HCT116 (cell line): ENCODE results near the gene C11orf58. TPM values are rescaled to one million over a fixed set of nuclear protein-coding genes. Genes with fewer than 3 reads are reported as not detected.

Experiments used
- ATAC-seq: fragments of 200-7000 bp; cut with Tn5 transposase; 2 replicates; pipeline ENCODE4 v1.9.1; 2020; ENCODE audit warnings: mild to moderate bottlenecking, moderate library complexity
- BruUV-seq: library from RNA; stranded (reverse); fragments of 400-500 nt; replicated peaks from 2 replicates; lab custom pipeline; 2021; lab: Mats Ljungman, UMichigan
- CTCF ChIA-PET: fragments of 300-600 bp; sonication (Branson Sonifier 250); formaldehyde crosslinking; loops from one replicate; lab custom pipeline; 2021; ENCODE audit warnings: antibody characterized with exemption; lab: Charles Lee
- POLR2A ChIA-PET: fragments of 300-600, 350-600 bp; sonication (Branson Sonifier 250); formaldehyde crosslinking; loops from one replicate; lab custom pipeline; 2021; ENCODE audit warnings: antibody characterized with exemption; lab: Charles Lee
- RAD21 ChIA-PET, 2 experiments: fragments of 300-600 bp; sonication (Branson Sonifier 250); formaldehyde crosslinking; loops; one replicate each; lab custom pipeline; 2023; ENCODE audit warnings: low total read pairs in 2 of 2; ENCODE audit not compliant: uncharacterized antibody in 2 of 2, unreplicated experiment in 2 of 2, low non-redundant PET in 1 of 2; lab: Charles Lee
- DNase-seq: peaks from one replicate; pipeline ENCODE4 v3.0.0-alpha.2; 2010; ENCODE audit warnings: low read depth, low spot score
- H2AFZ ChIP-seq: fragments of 200-600 bp; shearing (Covaris generic), sonication (generic); 2 replicates; pipeline ENCODE4 v1.6.1; 2017; ENCODE audit warnings: low read depth, mixed run types, mixed read lengths, antibody characterized with exemption, low read length; ENCODE audit not compliant: poor library complexity, severe bottlenecking
- H3K27ac ChIP-seq: 2 replicates; pipeline ENCODE4 v1.5.1; 2012; ENCODE audit warnings: low read depth, low read length
- H3K27me3 ChIP-seq: fragments of 200-600 bp; sonication (generic); 2 replicates; pipeline ENCODE4 v1.6.1; 2016; ENCODE audit warnings: mixed run types, low read length, mixed read lengths; ENCODE audit not compliant: insufficient read depth
- H3K36me3 ChIP-seq, 2 experiments: fragments of 200-500 bp in 1 of 2; fragments of 200-600 bp in 1 of 2; sonication (Bioruptor generic) in 1 of 2; sonication (generic) in 1 of 2; 2 replicates each; pipeline versions ENCODE4 v1.5.1 to v1.6.1; 2014 to 2016; ENCODE audit warnings: low read length in 2 of 2, inconsistent platforms in 1 of 2, mixed read lengths in 1 of 2, mixed run types in 1 of 2; ENCODE audit not compliant: insufficient read depth in 2 of 2, control insufficient read depth in 1 of 2
- H3K4me1 ChIP-seq, 2 experiments: fragments of 200-600 bp in 1 of 2; sonication (generic) in 1 of 2; 2 replicates each; pipeline versions ENCODE4 v1.5.1 to v1.6.1; 2012 to 2017; ENCODE audit warnings: low read length in 2 of 2, inconsistent platforms in 1 of 2, mild to moderate bottlenecking in 1 of 2, mixed read lengths in 1 of 2, mixed run types in 1 of 2, moderate library complexity in 1 of 2; ENCODE audit not compliant: insufficient read depth in 2 of 2, control insufficient read depth in 1 of 2
- H3K4me2 ChIP-seq: fragments of 200-600 bp; sonication (generic); 2 replicates; pipeline ENCODE4 v1.6.1; 2017; ENCODE audit warnings: mixed run types, low read length, mixed read lengths
- H3K4me3 ChIP-seq, 2 experiments: fragments of 200-600 bp in 1 of 2; sonication (generic) in 1 of 2; replicated peaks in 1 of 2; 2 replicates each; pipeline ENCODE4 v1.5.1; 2011 to 2016; ENCODE audit warnings: low read length in 2 of 2, control low read depth in 1 of 2, low read depth in 1 of 2, mild to moderate bottlenecking in 1 of 2, mixed read lengths in 1 of 2, mixed run types in 1 of 2
- H3K79me2 ChIP-seq: fragments of 200-600 bp; sonication (generic); 2 replicates; pipeline ENCODE4 v1.6.1; 2017; ENCODE audit warnings: mild to moderate bottlenecking, mixed run types, low read length, moderate library complexity, mixed read lengths; ENCODE audit not compliant: insufficient read depth
- H3K9ac ChIP-seq: fragments of 200-600 bp; sonication (generic); 2 replicates; pipeline ENCODE4 v1.6.1; 2016; ENCODE audit warnings: low read length, mixed read lengths
- H3K9me2 ChIP-seq: fragments of 200-600 bp; sonication (generic), shearing (Covaris generic); 2 replicates; pipeline ENCODE4 v1.6.1; 2017; ENCODE audit warnings: mixed run types, mild to moderate bottlenecking, moderate library complexity; ENCODE audit not compliant: insufficient read depth
- H3K9me3 ChIP-seq, 2 experiments: fragments of 200-500 bp in 1 of 2; fragments of 200-600 bp in 1 of 2; sonication (Bioruptor generic) in 1 of 2; sonication (generic) in 1 of 2; 2 replicates each; pipeline ENCODE4 v1.6.1; 2014 to 2017; ENCODE audit warnings: low read length in 2 of 2, mixed read lengths in 2 of 2, inconsistent platforms in 1 of 2, low read depth in 1 of 2, mild to moderate bottlenecking in 1 of 2, mixed run types in 1 of 2, moderate library complexity in 1 of 2; ENCODE audit not compliant: control insufficient read depth in 1 of 2, insufficient read depth in 1 of 2
- H4K20me1 ChIP-seq: fragments of 200-600 bp; sonication (generic), shearing (Covaris generic); 2 replicates; pipeline ENCODE4 v1.6.1; 2017; ENCODE audit warnings: mixed run types, mild to moderate bottlenecking, moderate library complexity; ENCODE audit not compliant: insufficient read depth
- CBX3 ChIP-seq: IDR thresholded peaks from 2 replicates; pipeline ENCODE4 v1.6.1; 2012; ENCODE audit warnings: low read depth
- CTCF ChIP-seq, 3 experiments: fragments of 200-600 bp in 1 of 3; sonication (generic) in 1 of 3; IDR thresholded peaks in 2 of 3; conservative IDR thresholded peaks in 1 of 3; 2 replicates each; pipeline ENCODE4 v1.5.1; 2012 to 2017; ENCODE audit warnings: low read depth in 2 of 3, low read length in 2 of 3, antibody characterized with exemption in 1 of 3, borderline replicate concordance in 1 of 3, control low read depth in 1 of 3, mild to moderate bottlenecking in 1 of 3, mixed read lengths in 1 of 3, mixed run types in 1 of 3, moderate library complexity in 1 of 3; ENCODE audit not compliant: insufficient read depth in 1 of 3
- EZH2phosphoT487 ChIP-seq: fragments of 200-600 bp; IDR thresholded peaks from 2 replicates; pipeline ENCODE4 v1.6.1; 2018; ENCODE audit warnings: antibody characterized with exemption, borderline replicate concordance
- JUND ChIP-seq: IDR thresholded peaks from 2 replicates; pipeline ENCODE4 v1.6.1; 2012
- POLR2A ChIP-seq: IDR thresholded peaks from 2 replicates; pipeline ENCODE4 v1.7.0; 2011; ENCODE audit warnings: borderline replicate concordance; ENCODE audit not compliant: insufficient read depth, insufficient read length; ENCODE audit errors: extremely low read depth
- POLR2AphosphoS5 ChIP-seq: IDR thresholded peaks from 2 replicates; pipeline ENCODE4 v1.6.1; 2011; ENCODE audit warnings: mild to moderate bottlenecking, low read depth, low read length, moderate library complexity
- RAD21 ChIP-seq: IDR thresholded peaks from 2 replicates; pipeline ENCODE4 v1.6.1; 2012; ENCODE audit warnings: low read depth, mild to moderate bottlenecking
- SP1 ChIP-seq: IDR thresholded peaks from 2 replicates; pipeline ENCODE4 v1.6.1; 2012; ENCODE audit warnings: low read depth
- SRF ChIP-seq: IDR thresholded peaks from 2 replicates; pipeline ENCODE4 v1.6.1; 2012; ENCODE audit warnings: low read depth
- ZBTB33 ChIP-seq: IDR thresholded peaks from 2 replicates; pipeline ENCODE4 v1.6.1; 2011; ENCODE audit warnings: mild to moderate bottlenecking, low read length, moderate library complexity; ENCODE audit not compliant: insufficient replicate concordance; ENCODE audit errors: extremely low read depth
- ZFX ChIP-seq: fragments of 450-650 bp; IDR thresholded peaks from 2 replicates; pipeline ENCODE4 v1.6.1; 2017
- ZNF274 ChIP-seq: fragments of 200-500 bp; sonication (Bioruptor generic); IDR thresholded peaks from 2 replicates; pipeline ENCODE4 v1.6.1; 2014; ENCODE audit warnings: mild to moderate bottlenecking, low read depth, low read length, inconsistent platforms
- intact Hi-C: fragments of 100-400 bp; cut with micrococcal nuclease; formaldehyde crosslinking; loops from 2 replicates; pipeline ENCODE4 v1.10.0; 2022
- total RNA-seq: library from RNA; stranded (reverse); gene quantifications from one replicate; pipeline ENCODE4 v1.2.1, GENCODE V29; 2021; ENCODE audit not compliant: unreplicated experiment
- TF ChIP-seq, protein P1 (sequence below): IDR thresholded peaks from 2 replicates; pipeline ENCODE4 v1.6.1; 2012

The C11orf58 gene
- total RNA-seq, 1 experiment from 2014 or later = 108 TPM

- no peaks in the 10 kb centered on the region for H3K27me3 ChIP-seq
- no peak overlapping the region for H3K4me2 ChIP-seq
- no peaks in the 10 kb centered on the region for H3K36me3 ChIP-seq
- no peak overlapping the region for H2AFZ ChIP-seq
- no peak overlapping the region for H3K27ac ChIP-seq
- ChIA-PET CTCF (no interaction called here), POLR2A (no interaction called here), RAD21 (no interaction called here)
- H3K79me2 ChIP-seq = no peaks in the 10 kb centered on the region
- H3K9me2 ChIP-seq = no peaks in the 10 kb centered on the region
- no peak overlapping the region for H3K9ac ChIP-seq
- TF ChIP-seq CBX3 (no peak), RAD21 (no peak), ZNF274 (no peak), CTCF (IDR thresholded peaks at IDR 0.05 in 2 of 3, conservative IDR thresholded peaks at IDR 0.05 in 1 of 3; ENCODE audit: borderline replicate concordance in 1 of 3, insufficient read depth in 1 of 3, low read depth in 2 of 3, low read length in 2 of 3) (no peak), JUND (no peak), SRF (no peak), ZBTB33 (no peak), EZH2phosphoT487 (no peak), POLR2A (no peak), SP1 (no peak), POLR2AphosphoS5 (no peak), ZFX (no peak)
- TF ChIP-seq, protein P1, sequence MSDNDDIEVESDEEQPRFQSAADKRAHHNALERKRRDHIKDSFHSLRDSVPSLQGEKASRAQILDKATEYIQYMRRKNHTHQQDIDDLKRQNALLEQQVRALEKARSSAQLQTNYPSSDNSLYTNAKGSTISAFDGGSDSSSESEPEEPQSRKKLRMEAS = no peak
- no TSS peak for BruUV-seq
- no peaks in the 10 kb centered on the region for H4K20me1 ChIP-seq
- no peaks in the 10 kb centered on the region for H3K4me1 ChIP-seq
- no peak overlapping the region for H3K4me3 ChIP-seq
- intact Hi-C loops = no loop called here
- no peaks in the 10 kb centered on the region for H3K9me3 ChIP-seq
- ATAC-seq (no peak), DNase-seq (no peak)
Observed at GRCh38 chr11:16727806-16728205, 10.6 kb upstream of the C11orf58 start.
